A549 (cell line): ENCODE measurements around the gene CLEC16A. TPM values are rescaled to one million over a fixed set of nuclear protein-coding genes. Genes with fewer than 3 reads are reported as not detected.
A peak's percentile ranks its signal among the peaks of the same experiment; 100 is the strongest.

ENCODE experiments used
- ATAC-seq, 2 experiments: fragments of 200-7000 bp in 1 of 2; fragments of >200 bp in 1 of 2; cut with Nextera tagmentation in 1 of 2; cut with Tn5 transposase in 1 of 2; 3 replicates each; pipeline versions ENCODE4 v1.8.0 to v1.9.1; 2018 to 2020; ENCODE audit warnings: mild to moderate bottlenecking in 1 of 2, moderate library complexity in 1 of 2
- CTCF ChIA-PET: fragments of 300-600 bp; sonication (Branson Sonifier 250); formaldehyde crosslinking; extraction: SDS; loops from one replicate; lab custom pipeline; 2021; ENCODE audit warnings: antibody characterized with exemption, inconsistent platforms; lab: Yijun Ruan, JAX
- POLR2A ChIA-PET: fragments of 350-600 bp; formaldehyde crosslinking; extraction: SDS; loops from one replicate; lab custom pipeline; 2021; ENCODE audit warnings: antibody characterized with exemption, inconsistent platforms; lab: Yijun Ruan, JAX
- DNase-seq, 2 experiments: peaks; one replicate each; pipeline versions ENCODE4 v3.0.0 to v3.0.0-alpha.2; 2011 to 2016; ENCODE audit warnings: low read depth in 1 of 2, low spot score in 1 of 2
- FAIRE-seq: peaks from 2 replicates; lab custom pipeline; 2011; peaks lifted over from hg19 to GRCh38; lab: Jason Lieb, UNC
- H3K27ac ChIP-seq, 2 experiments: fragments of >200 bp; sonication (Bioruptor Twin); formaldehyde crosslinking; 3 replicates each; pipeline ENCODE4 v1.5.1; 2016 to 2017
- H3K4me1 ChIP-seq: fragments of >200 bp; sonication (Bioruptor Twin); formaldehyde crosslinking; 3 replicates; pipeline ENCODE4 v1.6.1; 2016
- H3K4me2 ChIP-seq: fragments of >200 bp; sonication (Bioruptor Twin); formaldehyde crosslinking; 3 replicates; pipeline ENCODE4 v1.6.1; 2016
- H3K4me3 ChIP-seq: fragments of >200 bp; sonication (Bioruptor Twin); formaldehyde crosslinking; 3 replicates; pipeline ENCODE4 v1.5.1; 2016
- H3K9me3 ChIP-seq: fragments of >200 bp; sonication (Bioruptor Twin); formaldehyde crosslinking; 3 replicates; pipeline ENCODE4 v1.6.1; 2016
- BHLHE40 ChIP-seq: IDR thresholded peaks from 2 replicates; pipeline ENCODE4 v1.6.1; 2012; ENCODE audit warnings: low read depth, low read length, inconsistent platforms
- CBX2 ChIP-seq: fragments of 200-600 bp; sonication (generic); IDR thresholded peaks from 2 replicates; pipeline ENCODE4 v1.6.1; 2016; ENCODE audit warnings: low read depth, mild to moderate bottlenecking, borderline replicate concordance
- CBX8 ChIP-seq: fragments of 200-600 bp; sonication (generic); IDR thresholded peaks from 2 replicates; pipeline ENCODE4 v1.6.1; 2016
- CEBPB ChIP-seq, 2 experiments: fragments of >200 bp in 1 of 2; sonication (Bioruptor Twin) in 1 of 2; formaldehyde crosslinking in 1 of 2; IDR thresholded peaks; 2 replicates each; pipeline ENCODE4 v1.6.1; 2012 to 2016
- CHD2 ChIP-seq: fragments of 150-350 bp; IDR thresholded peaks from 2 replicates; pipeline ENCODE4 v1.6.1; 2014; ENCODE audit warnings: low read length; ENCODE audit not compliant: partially characterized antibody
- CHD4 ChIP-seq: fragments of 200-600 bp; sonication (generic); IDR thresholded peaks from 2 replicates; pipeline ENCODE4 v1.6.1; 2016; ENCODE audit warnings: antibody characterized with exemption, mild to moderate bottlenecking, borderline replicate concordance
- EHF ChIP-seq: fragments of 250-450 bp; sonication (Bioruptor Pico); IDR thresholded peaks from 2 replicates; pipeline ENCODE4 v1.5.0; 2020; ENCODE audit warnings: mild to moderate bottlenecking
- EHMT2 ChIP-seq: fragments of 200-600 bp; sonication (generic); IDR thresholded peaks from 2 replicates; pipeline ENCODE4 v1.6.1; 2016; ENCODE audit warnings: antibody characterized with exemption, low read depth, mild to moderate bottlenecking, moderate library complexity
- EP300 ChIP-seq, 2 experiments: fragments of >200 bp; sonication (Bioruptor Twin); formaldehyde crosslinking; IDR thresholded peaks; 2 replicates in 1 of 2; 3 replicates in 1 of 2; pipeline ENCODE4 v1.6.1; 2016 to 2017
- ESRRA ChIP-seq: fragments of 150-350 bp; IDR thresholded peaks from 2 replicates; pipeline ENCODE4 v1.6.1; 2014; ENCODE audit warnings: mild to moderate bottlenecking, low read length, borderline replicate concordance
- FOSB ChIP-seq: fragments of 250-450 bp; sonication (Bioruptor Pico); IDR thresholded peaks from 2 replicates; pipeline ENCODE4 v1.5.0; 2020; ENCODE audit warnings: mild to moderate bottlenecking, moderate library complexity
- FOSL2 ChIP-seq, 2 experiments: fragments of 450-650 bp in 1 of 2; fragments of >200 bp in 1 of 2; sonication (Bioruptor Twin) in 1 of 2; formaldehyde crosslinking; IDR thresholded peaks; 2 replicates each; pipeline versions ENCODE4 v1.5.0 to v1.6.1; 2016 to 2020; ENCODE audit warnings: mild to moderate bottlenecking in 1 of 2, moderate library complexity in 1 of 2
- GATA3 ChIP-seq: IDR thresholded peaks from 2 replicates; pipeline ENCODE4 v1.6.1; 2012; ENCODE audit warnings: borderline replicate concordance
- HDAC2 ChIP-seq: fragments of 200-600 bp; sonication (generic); IDR thresholded peaks from 2 replicates; pipeline ENCODE4 v1.6.1; 2016
- HEYL ChIP-seq: fragments of 250-450 bp; sonication (Bioruptor Pico); IDR thresholded peaks from 2 replicates; pipeline ENCODE4 v1.8.0; 2021; ENCODE audit warnings: mild to moderate bottlenecking, moderate library complexity
- JUN ChIP-seq, 2 experiments: fragments of >200 bp; sonication (Bioruptor Twin); formaldehyde crosslinking; IDR thresholded peaks; 2 replicates in 1 of 2; 3 replicates in 1 of 2; pipeline ENCODE4 v1.6.1; 2016 to 2017
- JUNB ChIP-seq: fragments of >200 bp; sonication (Bioruptor Twin); formaldehyde crosslinking; IDR thresholded peaks from 2 replicates; pipeline ENCODE4 v1.6.1; 2016
- MAFK ChIP-seq: fragments of 450-650 bp; IDR thresholded peaks from 2 replicates; pipeline ENCODE4 v1.6.1; 2014; ENCODE audit not compliant: partially characterized antibody
- NPAS2 ChIP-seq: fragments of 250-450 bp; sonication (Bioruptor Pico); IDR thresholded peaks from 2 replicates; pipeline ENCODE4 v1.8.0; 2022; ENCODE audit warnings: mild to moderate bottlenecking, moderate library complexity, borderline replicate concordance
- NR3C1 ChIP-seq: fragments of >200 bp; sonication (Bioruptor Twin); formaldehyde crosslinking; IDR thresholded peaks from 3 replicates; pipeline ENCODE4 v1.6.1; 2017
- PHF8 ChIP-seq: fragments of 200-600 bp; sonication (generic); IDR thresholded peaks from 2 replicates; pipeline ENCODE4 v1.6.1; 2016; ENCODE audit warnings: low read depth, mild to moderate bottlenecking, antibody characterized with exemption, moderate library complexity, borderline replicate concordance
- POLR2AphosphoS2 ChIP-seq: conservative IDR thresholded peaks from 2 replicates; pipeline ENCODE4 v1.6.1; 2012; ENCODE audit warnings: low read length, improper control_type of control experiment, inconsistent platforms
- RAD21 ChIP-seq, 2 experiments: fragments of >200 bp in 1 of 2; sonication (Bioruptor Twin) in 1 of 2; formaldehyde crosslinking in 1 of 2; IDR thresholded peaks in 1 of 2; conservative IDR thresholded peaks in 1 of 2; 2 replicates in 1 of 2; 3 replicates in 1 of 2; pipeline ENCODE4 v1.6.1; 2012 to 2018; ENCODE audit warnings: inconsistent platforms in 1 of 2
- RFX5 ChIP-seq: fragments of 450-650 bp; IDR thresholded peaks from 2 replicates; pipeline ENCODE4 v1.7.1; 2014; ENCODE audit warnings: antibody characterized with exemption, mild to moderate bottlenecking, moderate library complexity
- RNF2 ChIP-seq: fragments of 200-600 bp; sonication (generic); IDR thresholded peaks from 2 replicates; pipeline ENCODE4 v1.6.1; 2016; ENCODE audit warnings: low read depth, mild to moderate bottlenecking, antibody characterized with exemption, moderate library complexity, borderline replicate concordance
- SMC3 ChIP-seq: fragments of >200 bp; sonication (Bioruptor Twin); formaldehyde crosslinking; IDR thresholded peaks from 3 replicates; pipeline ENCODE4 v1.6.1; 2018; ENCODE audit warnings: inconsistent platforms
- ZSCAN20 ChIP-seq: fragments of 250-450 bp; sonication (Bioruptor Pico); IDR thresholded peaks from 2 replicates; pipeline ENCODE4 v1.8.0; 2022; ENCODE audit warnings: mild to moderate bottlenecking, moderate library complexity
- whole genome bisulfite sequencing: methylation state at CpG from one replicate; pipeline ENCODE4 v1.1.6; 2017; ENCODE audit errors: missing lambda C conversion rate; 5-methylcytosine and 5-hydroxymethylcytosine counted together
- polyA plus RNA-seq, 4 experiments: library from polyadenylated mRNA; depleted of rRNA in 3 of 4; stranded (reverse); fragments of >200 nt; fragmentation: RNase III in 1 of 4; extraction: RNeasy Plus Mini Kit Qiagen cat#74134 plus additional on column Dnase treatment in 1 of 4; gene quantifications; 2 replicates in 3 of 4; 3 replicates in 1 of 4; pipeline ENCODE4 v1.2.3, GENCODE V29; 2011 to 2017
- TF ChIP-seq, protein P1 (sequence below): fragments of 450-650 bp; IDR thresholded peaks from 2 replicates; pipeline ENCODE4 v1.6.1; 2014; ENCODE audit warnings: antibody characterized with exemption
- TF ChIP-seq, protein P2 (sequence below): fragments of >200 bp; sonication (Bioruptor Twin); formaldehyde crosslinking; IDR thresholded peaks from 3 replicates; pipeline ENCODE4 v1.5.1; 2016
- TF ChIP-seq, protein P3 (sequence below): fragments of 250-450 bp; sonication (Bioruptor Pico); IDR thresholded peaks from 2 replicates; pipeline ENCODE4 v1.5.0; 2021; ENCODE audit warnings: mild to moderate bottlenecking, moderate library complexity, borderline replicate concordance
- TF ChIP-seq, protein P4 (sequence below): IDR thresholded peaks from 2 replicates; pipeline ENCODE4 v1.6.1; 2012; ENCODE audit warnings: low read depth, borderline replicate concordance

The CLEC16A gene
- polyA plus RNA-seq, 2 of the 4 experiments (the other 2 are of a cell fraction): 8.3 to 10.4 TPM

DNA sequence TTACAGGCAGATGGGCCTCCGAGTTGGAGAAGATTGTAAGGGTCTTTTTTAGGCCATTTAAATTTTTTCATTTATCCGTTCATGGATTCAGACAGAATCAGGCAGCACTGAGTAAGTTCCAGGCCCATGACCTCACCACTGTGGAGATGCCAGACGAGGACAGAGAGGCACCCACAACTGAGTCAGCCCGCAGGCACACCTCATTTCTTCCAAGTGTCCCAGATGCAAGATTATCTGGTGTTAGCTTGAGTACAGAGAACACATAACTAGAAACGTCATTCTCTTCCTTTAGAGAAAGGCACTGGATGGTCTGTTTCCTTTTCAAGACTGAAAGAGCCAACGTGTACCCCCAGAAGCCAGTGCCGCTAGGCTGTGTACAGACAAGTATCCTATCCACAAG lies 16.9 kb downstream of the CLEC16A start:
- no peak for FAIRE-seq
- TF ChIP-seq JUNB (no peak), BHLHE40 (no peak), MAFK (no peak), EHMT2 (no peak), EP300 (IDR thresholded peaks at IDR 0.05) (no peak), RNF2 (no peak), CHD2 (no peak), POLR2AphosphoS2 (no peak), RFX5 (no peak), HEYL (CRISPR knock-in tag) (no peak), ZSCAN20 (no peak), CHD4 (no peak), HDAC2 (no peak), CBX8 (no peak), NR3C1 (no peak)
- TF ChIP-seq, protein P1, sequence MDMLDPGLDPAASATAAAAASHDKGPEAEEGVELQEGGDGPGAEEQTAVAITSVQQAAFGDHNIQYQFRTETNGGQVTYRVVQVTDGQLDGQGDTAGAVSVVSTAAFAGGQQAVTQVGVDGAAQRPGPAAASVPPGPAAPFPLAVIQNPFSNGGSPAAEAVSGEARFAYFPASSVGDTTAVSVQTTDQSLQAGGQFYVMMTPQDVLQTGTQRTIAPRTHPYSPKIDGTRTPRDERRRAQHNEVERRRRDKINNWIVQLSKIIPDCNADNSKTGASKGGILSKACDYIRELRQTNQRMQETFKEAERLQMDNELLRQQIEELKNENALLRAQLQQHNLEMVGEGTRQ: no peak
- TF ChIP-seq, protein P2, sequence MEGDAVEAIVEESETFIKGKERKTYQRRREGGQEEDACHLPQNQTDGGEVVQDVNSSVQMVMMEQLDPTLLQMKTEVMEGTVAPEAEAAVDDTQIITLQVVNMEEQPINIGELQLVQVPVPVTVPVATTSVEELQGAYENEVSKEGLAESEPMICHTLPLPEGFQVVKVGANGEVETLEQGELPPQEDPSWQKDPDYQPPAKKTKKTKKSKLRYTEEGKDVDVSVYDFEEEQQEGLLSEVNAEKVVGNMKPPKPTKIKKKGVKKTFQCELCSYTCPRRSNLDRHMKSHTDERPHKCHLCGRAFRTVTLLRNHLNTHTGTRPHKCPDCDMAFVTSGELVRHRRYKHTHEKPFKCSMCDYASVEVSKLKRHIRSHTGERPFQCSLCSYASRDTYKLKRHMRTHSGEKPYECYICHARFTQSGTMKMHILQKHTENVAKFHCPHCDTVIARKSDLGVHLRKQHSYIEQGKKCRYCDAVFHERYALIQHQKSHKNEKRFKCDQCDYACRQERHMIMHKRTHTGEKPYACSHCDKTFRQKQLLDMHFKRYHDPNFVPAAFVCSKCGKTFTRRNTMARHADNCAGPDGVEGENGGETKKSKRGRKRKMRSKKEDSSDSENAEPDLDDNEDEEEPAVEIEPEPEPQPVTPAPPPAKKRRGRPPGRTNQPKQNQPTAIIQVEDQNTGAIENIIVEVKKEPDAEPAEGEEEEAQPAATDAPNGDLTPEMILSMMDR: no peak
- TF ChIP-seq, all 56 proteins: peak for 0
- 74% methylated on average over 7 of the region's 7 CpGs for WGBS
- no peak for ATAC-seq
- Histone ChIP-seq H3K4me2 (no peak overlapping the region), H3K9me3 (no peaks in the 10 kb centered on the region), H3K4me3 (no peak overlapping the region), H3K4me1 (0 out of 3 replicates have a peak, but pooled peaks cover 6% of the 10 kb centered on the region), H3K27ac (no peak overlapping the region)
- POLR2A ChIA-PET: no interaction called here
- CTCF ChIA-PET: interaction anchor here (0.6 to 19.6 kb wide), 6 partner anchors 11 to 578 kb away, joined by 3 to 364 read pairs (median 50); partner anchors contain the start of genes CLEC16A, DEXI and SOCS1
- no peak for DNase-seq

DNA sequence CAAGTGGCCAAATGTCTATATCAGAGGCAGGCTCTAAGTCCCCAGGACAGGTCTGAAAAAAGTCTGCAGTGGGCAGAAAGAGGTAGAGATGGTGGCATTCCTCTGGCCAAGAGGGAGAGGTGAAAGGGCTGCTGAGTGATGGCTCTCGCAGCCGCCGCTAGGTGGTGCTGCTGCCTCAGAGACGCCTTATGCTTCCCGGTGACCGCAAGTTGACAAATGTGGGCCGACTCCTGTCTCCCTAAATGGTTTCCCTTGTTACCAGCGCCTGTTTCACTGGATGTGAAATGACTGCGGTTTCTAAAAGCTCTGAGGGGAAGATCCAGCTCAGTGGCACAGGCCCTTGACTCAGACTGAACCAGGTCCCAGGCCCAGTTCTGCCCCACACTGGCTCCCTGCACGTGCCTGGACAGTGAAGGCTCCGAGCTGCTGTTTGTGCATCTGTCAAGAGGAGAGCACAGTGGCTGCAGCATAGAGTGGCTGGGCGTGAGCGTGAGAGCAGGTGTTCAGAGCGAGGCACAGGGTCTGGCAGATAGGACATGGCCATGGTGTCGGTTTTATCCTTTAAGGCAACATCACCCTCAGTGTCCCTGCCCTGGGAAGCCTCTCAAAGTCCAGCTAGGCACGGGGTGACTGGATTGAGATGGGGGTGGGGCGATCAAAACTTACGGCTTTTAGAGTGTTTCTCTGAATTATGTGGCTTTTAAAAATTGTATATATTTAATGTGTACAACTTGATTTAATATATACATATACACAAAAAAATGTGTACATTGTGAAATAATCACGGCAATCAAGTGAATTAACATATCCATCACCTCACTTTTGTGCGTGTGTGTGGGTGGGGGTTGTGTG lies 19.9 kb downstream of the CLEC16A start:
- FAIRE-seq: no peak
- Histone ChIP-seq H3K4me3 (no peak overlapping the region), H3K27ac (no peak overlapping the region), H3K9me3 (no peaks in the 10 kb centered on the region), H3K4me1 (0 out of 3 replicates have a peak, but pooled peaks cover 3% of the 10 kb centered on the region), H3K4me2 (peak overlapping the region; percentile 50; the same call in 2 of the 3 replicates)
- ATAC-seq: peak; percentile 93 to 99
- peak; percentile 70 to 77 for DNase-seq
- ChIA-PET POLR2A (interaction anchor here (1.1 to 2.4 kb wide), 2 partner anchors 23 to 292 kb away, joined by 3 to 9 read pairs; partner anchors contain the start of gene SOCS1), CTCF (interaction anchor here (0.6 to 19.6 kb wide), 101 partner anchors 10 to 1104 kb away, joined by 3 to 364 read pairs (median 4); partner anchors contain the start of genes CLEC16A, DEXI, PRM2 and PRM3)
- WGBS: 30% methylated on average over 18 of the region's 20 CpGs
- TF ChIP-seq EHF (CRISPR knock-in tag) (no peak), FOSB (no peak), CBX2 (no peak), BHLHE40 (no peak), JUNB (no peak), NPAS2 (no peak), ZSCAN20 (no peak), GATA3 (no peak), CEBPB (IDR thresholded peaks at IDR 0.05) (no peak), SMC3 (peak; percentile 61), FOSL2 (IDR thresholded peaks at IDR 0.05) (no peak), FOSL2 (CRISPR knock-in tag; IDR thresholded peaks at IDR 0.05) (no peak), RAD21 (conservative IDR thresholded peaks at IDR 0.05 in 1 of 2, IDR thresholded peaks at IDR 0.05 in 1 of 2) (peak; percentile 87 to 88), CHD4 (no peak), JUN (IDR thresholded peaks at IDR 0.05) (no peak), ESRRA (no peak), RFX5 (no peak), PHF8 (no peak)
- TF ChIP-seq, protein P1: no peak
- TF ChIP-seq, protein P3, sequence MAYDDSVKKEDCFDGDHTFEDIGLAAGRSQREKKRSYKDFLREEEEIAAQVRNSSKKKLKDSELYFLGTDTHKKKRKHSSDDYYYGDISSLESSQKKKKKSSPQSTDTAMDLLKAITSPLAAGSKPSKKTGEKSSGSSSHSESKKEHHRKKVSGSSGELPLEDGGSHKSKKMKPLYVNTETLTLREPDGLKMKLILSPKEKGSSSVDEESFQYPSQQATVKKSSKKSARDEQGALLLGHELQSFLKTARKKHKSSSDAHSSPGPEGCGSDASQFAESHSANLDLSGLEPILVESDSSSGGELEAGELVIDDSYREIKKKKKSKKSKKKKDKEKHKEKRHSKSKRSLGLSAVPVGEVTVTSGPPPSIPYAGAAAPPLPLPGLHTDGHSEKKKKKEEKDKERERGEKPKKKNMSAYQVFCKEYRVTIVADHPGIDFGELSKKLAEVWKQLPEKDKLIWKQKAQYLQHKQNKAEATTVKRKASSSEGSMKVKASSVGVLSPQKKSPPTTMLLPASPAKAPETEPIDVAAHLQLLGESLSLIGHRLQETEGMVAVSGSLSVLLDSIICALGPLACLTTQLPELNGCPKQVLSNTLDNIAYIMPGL (CRISPR knock-in tag): no peak
- TF ChIP-seq, protein P4, sequence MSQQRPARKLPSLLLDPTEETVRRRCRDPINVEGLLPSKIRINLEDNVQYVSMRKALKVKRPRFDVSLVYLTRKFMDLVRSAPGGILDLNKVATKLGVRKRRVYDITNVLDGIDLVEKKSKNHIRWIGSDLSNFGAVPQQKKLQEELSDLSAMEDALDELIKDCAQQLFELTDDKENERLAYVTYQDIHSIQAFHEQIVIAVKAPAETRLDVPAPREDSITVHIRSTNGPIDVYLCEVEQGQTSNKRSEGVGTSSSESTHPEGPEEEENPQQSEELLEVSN: no peak
